Measurements from ENCODE around the gene CCM2L. TPM values are rescaled to one million over a fixed set of nuclear protein-coding genes. Genes with fewer than 3 reads are reported as not detected.

The CCM2L gene
- total RNA-seq, 1 donor from 2014 or later = 0.63 TPM

GRCh38 chr20:31987744-31988143 is 22.5 kb upstream of the CCM2L start:
- no peaks in the 10 kb centered on the region for H3K9me3 Mint-ChIP-seq
- no peak overlapping the region for H3K4me3 Mint-ChIP-seq
- no peaks in the 10 kb centered on the region for H3K36me3 Mint-ChIP-seq
- DNase-seq (ENCODE audit: extremely low spot score, unreplicated experiment) = no peak
- H3K27me3 Mint-ChIP-seq = peaks cover 34% of the 10 kb centered on the region
- no peaks in the 10 kb centered on the region for H3K4me1 Mint-ChIP-seq (ENCODE audit: unreplicated experiment)
- H3K27ac Mint-ChIP-seq = no peak overlapping the region
- no peak for TF ChIP-seq CTCF (conservative IDR thresholded peaks at IDR 0.05)

- H3K27ac Mint-ChIP-seq = no peak overlapping the region
- no peaks in the 10 kb centered on the region for H3K4me1 Mint-ChIP-seq (ENCODE audit: unreplicated experiment)
- no peaks in the 10 kb centered on the region for H3K36me3 Mint-ChIP-seq
- no peak for TF ChIP-seq CTCF (conservative IDR thresholded peaks at IDR 0.05)
- H3K27me3 Mint-ChIP-seq = peaks cover 35% of the 10 kb centered on the region
- no peak overlapping the region for H3K4me3 Mint-ChIP-seq
- no peaks in the 10 kb centered on the region for H3K9me3 Mint-ChIP-seq
- DNase-seq (ENCODE audit: extremely low spot score, unreplicated experiment) = no peak
These were observed 21.7 kb upstream of the CCM2L start for GRCh38 chr20:31988430-31989015.

GRCh38 chr20:31989030-31989645 is 21.1 kb upstream of the CCM2L start:
- Mint-ChIP-seq H3K27ac (no peak overlapping the region), H3K4me1 (ENCODE audit: unreplicated experiment) (no peaks in the 10 kb centered on the region), H3K9me3 (no peaks in the 10 kb centered on the region), H3K4me3 (no peak overlapping the region), H3K36me3 (no peaks in the 10 kb centered on the region), H3K27me3 (peaks cover 41% of the 10 kb centered on the region)
- TF ChIP-seq CTCF (conservative IDR thresholded peaks at IDR 0.05) = no peak
- no peak for DNase-seq (ENCODE audit: extremely low spot score, unreplicated experiment)

- H3K27me3 Mint-ChIP-seq = peaks cover 58% of the 10 kb centered on the region
- H3K27ac Mint-ChIP-seq = no peak overlapping the region
- no peak for DNase-seq (ENCODE audit: extremely low spot score, unreplicated experiment)
- H3K36me3 Mint-ChIP-seq = no peaks in the 10 kb centered on the region
- no peaks in the 10 kb centered on the region for H3K4me1 Mint-ChIP-seq (ENCODE audit: unreplicated experiment)
- H3K4me3 Mint-ChIP-seq = no peak overlapping the region
- H3K9me3 Mint-ChIP-seq = no peaks in the 10 kb centered on the region
- TF ChIP-seq CTCF (conservative IDR thresholded peaks at IDR 0.05) = no peak
These were observed 19.4 kb upstream of the CCM2L start for GRCh38 chr20:31990641-31991338.

GRCh38 chr20:31991339-31991705 is 18.9 kb upstream of the CCM2L start:
- Mint-ChIP-seq H3K27ac (no peak overlapping the region), H3K9me3 (no peaks in the 10 kb centered on the region), H3K4me1 (ENCODE audit: unreplicated experiment) (no peaks in the 10 kb centered on the region), H3K27me3 (peaks cover 63% of the 10 kb centered on the region), H3K4me3 (no peak overlapping the region), H3K36me3 (no peaks in the 10 kb centered on the region)
- no peak for TF ChIP-seq CTCF (conservative IDR thresholded peaks at IDR 0.05)
- DNase-seq (ENCODE audit: extremely low spot score, unreplicated experiment) = no peak
